KMS-11 (cell line): ENCODE results near the gene DAB1.
A peak's percentile ranks its signal among the peaks of the same experiment; 100 is the strongest.

Source experiments
- H2AFZ ChIP-seq: fragments of 200-600 bp; sonication (generic); 2 replicates; pipeline ENCODE4 v1.6.1; 2016; ENCODE audit warnings: antibody characterized with exemption, mixed run types, low read depth
- H3K27ac ChIP-seq: fragments of 200-600 bp; sonication (generic); 2 replicates; pipeline ENCODE4 v1.6.1; 2016; ENCODE audit warnings: mild to moderate bottlenecking, mixed run types
- H3K27me3 ChIP-seq: fragments of 200-600 bp; sonication (generic); 2 replicates; pipeline ENCODE4 v1.6.1; 2017; ENCODE audit warnings: mild to moderate bottlenecking, low read depth, mixed run types, moderate library complexity; ENCODE audit not compliant: insufficient read depth
- H3K36me3 ChIP-seq: fragments of 200-600 bp; sonication (generic); 2 replicates; pipeline ENCODE4 v1.6.1; 2017; ENCODE audit warnings: mild to moderate bottlenecking, mixed run types; ENCODE audit not compliant: insufficient read depth
- H3K4me1 ChIP-seq: fragments of 200-600 bp; sonication (generic); 2 replicates; pipeline ENCODE4 v1.6.1; 2016; ENCODE audit warnings: mild to moderate bottlenecking, low read depth, mixed run types; ENCODE audit not compliant: poor library complexity, severe bottlenecking
- H3K4me2 ChIP-seq: fragments of 200-600 bp; sonication (generic); 2 replicates; pipeline ENCODE4 v1.7.0; 2016; ENCODE audit warnings: mild to moderate bottlenecking, mixed run types
- H3K4me3 ChIP-seq: fragments of 200-600 bp; sonication (generic); IDR thresholded peaks from 2 replicates; pipeline ENCODE4 v1.6.1; 2017; ENCODE audit warnings: low read depth, low read length, mixed read lengths; ENCODE audit not compliant: insufficient read depth
- H3K79me2 ChIP-seq: fragments of 200-600 bp; sonication (generic); 2 replicates; pipeline ENCODE4 v1.6.1; 2016; ENCODE audit warnings: low read depth, mixed run types; ENCODE audit not compliant: insufficient read depth
- H3K9ac ChIP-seq: fragments of 200-600 bp; sonication (generic); 2 replicates; pipeline ENCODE4 v1.6.1; 2016; ENCODE audit warnings: mild to moderate bottlenecking, mixed run types
- H4K20me1 ChIP-seq: fragments of 200-600 bp; sonication (generic); 2 replicates; pipeline ENCODE4 v1.6.1; 2016; ENCODE audit warnings: mild to moderate bottlenecking, mixed run types; ENCODE audit not compliant: insufficient read depth
- TF ChIP-seq, protein P1 (sequence below): fragments of 200-600 bp; sonication (generic); conservative IDR thresholded peaks from 2 replicates; pipeline ENCODE4 v1.6.1; 2017; ENCODE audit warnings: low read depth, mild to moderate bottlenecking, antibody characterized with exemption, low read length, moderate library complexity, mixed read lengths

The DAB1 gene

DNA sequence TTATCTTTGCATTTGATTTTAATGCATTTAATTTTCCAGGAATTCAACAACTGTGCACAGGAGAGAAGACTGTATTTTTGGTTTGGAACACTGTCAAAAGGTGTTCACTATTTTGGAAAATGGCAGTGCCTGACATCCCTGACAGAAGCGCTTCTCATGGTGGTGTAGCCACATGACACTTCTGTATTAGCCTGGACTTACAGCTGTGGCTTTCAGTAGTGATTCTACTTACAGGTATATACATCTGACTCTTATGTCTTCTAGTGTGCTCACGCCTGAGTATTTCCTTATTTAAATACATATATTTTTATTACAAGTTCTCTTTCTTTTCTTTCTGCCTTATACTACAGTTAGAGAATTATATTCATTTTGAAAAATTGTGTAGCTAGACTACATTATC lies 405.7 kb downstream of the DAB1 start:
- no peak overlapping the region for H3K27ac ChIP-seq
- TF ChIP-seq, protein P1, sequence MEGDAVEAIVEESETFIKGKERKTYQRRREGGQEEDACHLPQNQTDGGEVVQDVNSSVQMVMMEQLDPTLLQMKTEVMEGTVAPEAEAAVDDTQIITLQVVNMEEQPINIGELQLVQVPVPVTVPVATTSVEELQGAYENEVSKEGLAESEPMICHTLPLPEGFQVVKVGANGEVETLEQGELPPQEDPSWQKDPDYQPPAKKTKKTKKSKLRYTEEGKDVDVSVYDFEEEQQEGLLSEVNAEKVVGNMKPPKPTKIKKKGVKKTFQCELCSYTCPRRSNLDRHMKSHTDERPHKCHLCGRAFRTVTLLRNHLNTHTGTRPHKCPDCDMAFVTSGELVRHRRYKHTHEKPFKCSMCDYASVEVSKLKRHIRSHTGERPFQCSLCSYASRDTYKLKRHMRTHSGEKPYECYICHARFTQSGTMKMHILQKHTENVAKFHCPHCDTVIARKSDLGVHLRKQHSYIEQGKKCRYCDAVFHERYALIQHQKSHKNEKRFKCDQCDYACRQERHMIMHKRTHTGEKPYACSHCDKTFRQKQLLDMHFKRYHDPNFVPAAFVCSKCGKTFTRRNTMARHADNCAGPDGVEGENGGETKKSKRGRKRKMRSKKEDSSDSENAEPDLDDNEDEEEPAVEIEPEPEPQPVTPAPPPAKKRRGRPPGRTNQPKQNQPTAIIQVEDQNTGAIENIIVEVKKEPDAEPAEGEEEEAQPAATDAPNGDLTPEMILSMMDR = no peak
- H3K4me2 ChIP-seq = no peak overlapping the region

DNA sequence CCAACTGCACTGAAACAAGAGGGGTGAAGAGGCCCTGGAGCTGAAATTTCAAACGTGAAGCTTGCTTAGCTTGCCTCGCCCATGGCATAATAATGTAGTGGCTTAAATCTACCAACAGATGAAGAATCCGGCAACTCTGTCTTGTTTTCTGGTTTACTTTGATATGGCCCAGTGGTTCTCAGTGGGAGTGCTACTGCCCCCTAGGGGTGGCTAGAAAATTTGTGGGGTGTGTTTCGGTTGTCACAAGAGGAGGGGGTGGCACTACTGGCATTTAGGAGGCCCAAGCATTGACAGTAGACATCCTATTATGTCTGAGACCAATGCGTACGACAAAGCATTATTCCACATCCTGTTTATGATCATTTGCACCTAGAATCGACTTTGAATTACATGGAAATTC lies 406.1 kb downstream of the DAB1 start:
- no peaks in the 10 kb centered on the region for H3K27me3 ChIP-seq

More for the DNA sequence above, 405.7 kb downstream of the DAB1 start:
- Histone ChIP-seq H3K79me2 (no peaks in the 10 kb centered on the region), H3K9ac (no peak overlapping the region), H3K4me3 (no peak overlapping the region), H3K36me3 (no peaks in the 10 kb centered on the region), H4K20me1 (no peaks in the 10 kb centered on the region), H2AFZ (no peak overlapping the region), H3K4me1 (no peaks in the 10 kb centered on the region), H3K27me3 (no peaks in the 10 kb centered on the region)

DNA sequence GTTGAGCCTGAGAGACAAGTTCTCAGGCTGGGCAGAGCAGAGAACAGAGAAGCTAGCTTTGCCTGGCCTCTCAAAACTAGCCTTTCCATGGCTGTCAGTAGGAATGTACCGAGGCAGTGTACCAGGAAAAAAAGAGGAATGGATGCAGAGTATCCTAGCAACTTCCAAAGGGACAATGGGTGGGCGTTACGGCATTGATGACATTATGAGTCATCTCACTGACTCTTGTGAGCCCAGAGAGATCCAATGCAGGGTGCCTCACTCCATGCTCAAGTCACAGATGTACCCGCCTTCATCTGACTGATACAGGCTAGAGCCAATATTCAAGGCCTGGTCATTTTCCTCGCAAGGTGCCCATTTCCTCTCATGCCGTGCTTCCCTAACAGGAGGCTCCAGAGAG lies 406.7 kb downstream of the DAB1 start:
- Histone ChIP-seq H3K4me3 (no peak overlapping the region), H3K36me3 (no peaks in the 10 kb centered on the region), H3K79me2 (no peaks in the 10 kb centered on the region), H3K9ac (no peak overlapping the region), H3K27ac (no peak overlapping the region), H3K4me2 (no peak overlapping the region), H4K20me1 (no peaks in the 10 kb centered on the region), H3K27me3 (no peaks in the 10 kb centered on the region), H2AFZ (no peak overlapping the region), H3K4me1 (no peaks in the 10 kb centered on the region)
- TF ChIP-seq, protein P1 = no peak

More for the DNA sequence above, 406.1 kb downstream of the DAB1 start:
- Histone ChIP-seq H3K27ac (no peak overlapping the region), H2AFZ (no peak overlapping the region), H3K36me3 (no peaks in the 10 kb centered on the region), H3K79me2 (no peaks in the 10 kb centered on the region), H3K4me1 (no peaks in the 10 kb centered on the region), H3K4me2 (no peak overlapping the region), H4K20me1 (no peaks in the 10 kb centered on the region), H3K4me3 (no peak overlapping the region), H3K9ac (no peak overlapping the region)
- TF ChIP-seq, protein P1 = peak; percentile 33; the same call in 1 of the 2 replicates

DNA sequence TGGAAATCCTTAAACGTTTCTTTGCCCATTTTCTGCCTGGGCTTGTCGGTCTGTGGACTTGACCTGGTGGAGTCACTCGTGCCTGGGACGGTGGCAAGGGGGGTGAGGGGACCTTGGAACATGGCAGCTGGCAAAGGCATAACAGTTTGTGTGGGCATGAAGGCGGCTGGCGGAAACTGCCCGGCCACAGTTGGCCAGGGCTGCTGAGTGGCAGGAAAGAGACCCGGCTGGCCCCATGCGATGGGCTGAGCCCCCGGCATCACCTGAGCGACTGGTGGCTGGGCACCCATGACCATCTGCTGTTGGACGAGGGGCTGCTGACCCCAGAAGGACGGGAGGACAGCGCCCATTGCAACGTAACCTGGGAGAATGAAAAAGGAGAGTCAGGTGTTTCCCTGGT lies 408.8 kb downstream of the DAB1 start:
- Histone ChIP-seq H3K27me3 (no peaks in the 10 kb centered on the region), H3K4me3 (no peak overlapping the region), H3K4me2 (no peak overlapping the region), H2AFZ (no peak overlapping the region), H4K20me1 (no peaks in the 10 kb centered on the region), H3K36me3 (no peaks in the 10 kb centered on the region), H3K27ac (no peak overlapping the region), H3K4me1 (no peaks in the 10 kb centered on the region), H3K79me2 (no peaks in the 10 kb centered on the region), H3K9ac (no peak overlapping the region)
- TF ChIP-seq, protein P1 = no peak
